Kidney glomerular epithelial cell (primary cell): Measurements from ENCODE around the gene CAPN8.
"Not testable (repeated sequence)": the region's sequence is repeated elsewhere in the genome, so short reads cannot be mapped to it uniquely, and the experiment has no call there.

Experiments
- DNase-seq: peaks from one replicate; lab custom pipeline; 2025; lab: John Stamatoyannopoulos, UW

Gene CAPN8

DNA sequence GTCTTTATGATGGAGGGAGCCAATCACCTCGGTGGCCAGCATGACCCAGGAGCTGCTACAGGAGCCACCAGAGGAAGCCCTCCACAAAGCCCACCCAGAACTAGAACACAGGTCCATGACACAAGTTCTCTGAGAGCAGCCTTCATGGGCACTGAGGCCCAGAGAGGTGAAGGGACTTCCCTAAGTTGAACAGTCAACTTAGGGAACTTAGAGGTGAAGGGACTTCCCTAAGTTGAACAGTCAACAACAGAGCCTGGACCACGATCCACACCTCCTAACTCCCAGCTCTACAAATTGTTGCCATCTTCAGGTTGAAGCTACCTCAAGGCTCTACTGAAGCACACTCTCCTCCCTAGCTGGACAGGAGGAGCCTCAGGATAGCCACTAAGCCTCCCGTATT lies 139.5 kb downstream of the CAPN8 start:
- no peak for DNase-seq

DNA sequence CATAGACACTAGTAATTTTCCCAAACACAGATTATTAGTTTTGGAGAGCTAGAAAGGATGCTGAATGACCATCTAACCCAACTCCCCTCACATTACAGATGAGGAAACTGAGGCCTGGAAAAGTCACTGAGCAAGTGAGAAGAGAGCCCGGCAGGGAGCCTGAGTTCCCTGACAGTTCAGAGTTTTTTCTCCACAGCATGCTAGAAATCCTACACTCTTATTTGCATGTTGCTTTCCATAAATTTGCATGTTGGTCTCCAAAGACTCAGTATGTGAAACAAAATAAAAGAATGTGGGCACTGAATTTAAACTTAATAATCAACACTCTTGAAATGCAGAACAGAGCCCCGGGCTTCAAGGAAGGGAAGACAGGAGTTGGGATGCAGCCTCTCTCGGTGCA lies 140.0 kb downstream of the CAPN8 start:
- no peak for DNase-seq

DNA sequence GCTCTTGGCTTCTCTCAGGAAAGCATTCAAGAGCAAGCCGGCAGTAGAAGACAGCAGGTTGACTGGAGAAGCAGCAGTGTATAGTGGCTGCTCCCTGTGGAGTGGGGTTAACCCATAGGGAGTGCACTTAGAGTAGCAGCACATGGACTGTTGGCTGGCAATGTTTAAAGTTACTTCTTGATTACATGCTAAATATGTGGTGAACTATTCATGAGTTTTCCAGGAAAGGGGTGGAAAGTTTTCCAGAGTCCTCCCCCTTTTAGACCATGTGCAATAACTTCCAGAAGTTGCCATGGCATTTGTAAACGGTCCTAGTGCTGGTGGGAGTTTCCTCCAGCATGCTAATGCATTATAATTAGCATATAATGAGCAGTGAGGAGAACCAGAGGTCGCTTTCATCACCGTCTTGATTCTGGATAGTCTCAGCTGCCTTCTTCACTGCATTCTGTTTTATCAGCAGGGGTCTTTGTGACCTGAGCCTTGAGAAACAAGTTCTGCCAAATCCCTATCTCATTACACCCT lies 140.5 kb downstream of the CAPN8 start:
- no peak for DNase-seq

DNA sequence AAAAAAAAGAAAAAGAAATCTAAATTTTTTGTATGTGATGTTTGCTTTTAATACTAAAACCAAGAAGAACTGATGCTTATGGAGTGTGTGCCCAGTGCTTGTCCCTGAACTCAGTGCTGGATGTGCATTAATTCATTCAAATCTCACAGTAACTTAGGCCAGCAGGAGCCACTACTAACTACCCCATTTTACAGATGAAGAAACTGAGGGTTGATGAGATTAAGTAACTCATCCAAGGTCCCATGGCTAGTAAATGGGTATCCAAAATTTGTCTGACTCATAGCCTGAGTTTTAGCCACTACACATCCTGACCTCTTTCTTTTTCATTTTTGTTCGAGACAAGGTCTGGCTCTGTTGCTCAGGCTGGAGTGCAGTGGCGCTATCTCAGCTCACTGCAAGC lies 144.4 kb downstream of the CAPN8 start:
- no peak for DNase-seq

DNA sequence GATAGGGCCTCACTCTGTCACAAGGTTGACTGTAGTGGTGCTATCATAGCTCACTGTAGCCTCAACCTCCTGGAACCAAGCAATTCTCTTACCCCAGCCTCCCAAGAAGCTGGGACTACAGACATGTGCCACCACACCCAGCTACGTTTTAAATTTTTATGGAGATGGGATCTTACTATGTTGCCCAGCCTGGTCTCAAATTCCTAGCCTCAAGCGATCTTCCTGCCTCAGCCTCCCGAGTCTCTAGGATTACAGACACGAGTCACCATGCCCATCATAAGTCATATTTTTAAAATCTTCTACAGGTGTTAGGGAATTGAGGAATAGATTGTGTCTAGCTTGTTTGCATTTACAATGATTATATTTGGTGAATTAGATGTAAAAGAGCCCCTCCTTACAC lies 145.3 kb downstream of the CAPN8 start:
- DNase-seq, result no peak

DNA sequence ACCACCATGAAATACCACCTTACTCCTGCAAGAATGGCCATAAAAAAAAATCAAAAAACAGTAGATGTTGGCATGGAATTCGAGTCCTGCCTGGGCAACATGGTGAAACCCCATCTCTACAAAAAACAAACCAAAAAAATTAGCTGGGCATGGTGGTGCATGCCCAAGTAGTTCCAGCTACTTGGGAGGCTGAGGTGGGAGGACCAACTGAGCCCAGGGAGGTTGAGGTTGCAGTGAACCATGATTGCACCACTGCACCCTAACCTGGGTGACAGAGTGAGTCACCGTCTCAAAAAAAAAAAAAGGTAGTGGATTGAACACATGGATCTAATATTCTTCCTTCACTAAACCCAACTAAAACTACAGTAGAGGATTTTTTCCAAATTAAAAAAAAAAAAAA lies 146.4 kb downstream of the CAPN8 start:
- DNase-seq, result no peak

DNA sequence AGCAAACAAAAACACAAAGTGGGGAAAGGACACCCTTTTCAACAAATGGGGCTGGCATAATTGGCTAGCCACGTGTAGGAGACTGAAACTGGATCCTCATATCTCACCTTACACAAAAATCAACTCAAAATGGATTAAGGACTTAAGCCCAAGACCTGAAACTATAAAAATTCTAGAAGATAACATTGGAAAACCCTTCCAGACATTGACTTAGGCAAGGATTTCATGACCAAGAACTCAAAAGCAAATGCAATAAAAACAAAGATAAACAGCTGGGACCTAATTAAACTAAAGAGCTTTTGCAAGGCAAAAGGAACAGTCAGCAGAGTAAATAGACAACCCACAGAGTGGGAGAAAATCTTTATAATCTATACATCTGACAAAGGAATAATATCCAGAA lies 146.9 kb downstream of the CAPN8 start:
- DNase-seq, result not testable (repeated sequence)

DNA sequence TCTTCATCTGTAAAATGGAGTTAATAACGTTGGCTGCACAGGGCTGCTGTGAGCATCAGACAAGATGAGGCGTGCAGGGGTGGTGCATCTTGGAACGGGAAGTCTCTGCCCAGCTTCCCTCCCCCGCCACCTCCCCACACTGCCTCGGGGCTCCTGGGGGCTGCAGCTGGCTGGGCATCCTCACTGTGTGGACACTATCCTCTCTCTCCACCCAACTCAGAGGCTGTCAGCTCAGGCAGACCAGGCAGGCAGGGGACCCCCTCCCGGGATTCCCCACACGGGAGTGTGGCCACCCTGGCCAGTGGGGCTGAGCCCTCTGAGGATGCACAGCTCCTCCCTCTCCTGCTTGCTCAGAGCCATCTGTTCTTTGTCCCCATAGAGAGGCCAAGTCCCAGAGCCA lies 149.6 kb downstream of the CAPN8 start:
- DNase-seq, result no peak

DNA sequence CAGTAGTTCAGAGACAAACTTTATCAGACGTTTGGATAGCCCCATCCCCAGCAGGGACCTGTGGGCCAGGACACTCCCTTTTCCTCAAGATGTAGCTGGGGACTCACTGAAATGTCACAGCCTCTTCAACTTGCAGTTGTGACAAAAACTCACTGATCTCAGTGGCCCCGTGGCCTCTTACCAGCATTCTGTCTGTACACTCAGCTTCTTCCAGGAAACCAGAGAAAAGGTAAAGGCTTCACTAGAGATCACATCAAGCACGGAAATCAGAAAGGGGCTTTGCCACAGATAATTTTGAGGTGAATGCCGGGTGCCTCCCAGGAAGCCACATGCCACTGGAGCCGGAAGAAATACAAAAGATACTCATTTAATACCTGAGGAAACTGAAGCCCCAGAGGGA lies 150.1 kb downstream of the CAPN8 start:
- no peak for DNase-seq

DNA sequence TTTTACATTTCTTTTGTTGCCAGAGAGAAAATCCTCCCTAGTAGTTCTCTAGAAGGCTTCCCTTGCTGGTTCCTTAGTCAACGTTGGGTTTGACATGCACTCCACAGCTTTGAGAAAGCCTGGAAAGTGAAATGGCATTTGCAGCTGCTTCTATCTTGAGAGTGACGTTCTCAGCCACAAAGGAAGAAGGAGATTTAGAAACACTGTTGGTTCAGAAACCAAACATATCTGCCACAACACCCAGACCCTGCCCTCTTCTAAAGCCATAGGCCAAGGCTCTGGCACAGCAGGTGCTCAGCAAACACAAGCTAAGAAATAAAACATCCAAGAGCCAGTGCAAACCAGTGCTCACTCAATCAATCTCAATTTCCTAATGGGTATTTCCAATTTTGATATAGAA lies 150.9 kb downstream of the CAPN8 start:
- DNase-seq, result no peak

DNA sequence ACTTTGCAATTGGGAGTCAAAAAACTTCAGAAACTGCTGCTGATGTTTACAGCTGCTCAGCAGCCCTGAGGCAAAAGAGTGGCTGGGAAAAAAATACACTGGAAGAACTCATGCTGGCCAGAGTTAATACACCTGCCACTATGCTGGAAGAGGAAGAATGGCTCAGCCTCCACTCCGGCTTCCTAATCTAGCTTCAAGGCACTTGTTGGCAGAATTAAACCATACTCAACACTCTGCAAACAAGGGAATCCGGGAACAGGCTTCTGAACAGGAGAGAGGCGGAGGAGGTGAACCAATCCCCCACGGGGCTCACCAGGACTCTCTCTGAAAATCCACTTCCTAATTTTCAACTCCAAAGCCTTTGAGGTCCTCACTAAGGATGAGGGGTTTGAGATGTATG lies 152.2 kb downstream of the CAPN8 start:
- no peak for DNase-seq

DNA sequence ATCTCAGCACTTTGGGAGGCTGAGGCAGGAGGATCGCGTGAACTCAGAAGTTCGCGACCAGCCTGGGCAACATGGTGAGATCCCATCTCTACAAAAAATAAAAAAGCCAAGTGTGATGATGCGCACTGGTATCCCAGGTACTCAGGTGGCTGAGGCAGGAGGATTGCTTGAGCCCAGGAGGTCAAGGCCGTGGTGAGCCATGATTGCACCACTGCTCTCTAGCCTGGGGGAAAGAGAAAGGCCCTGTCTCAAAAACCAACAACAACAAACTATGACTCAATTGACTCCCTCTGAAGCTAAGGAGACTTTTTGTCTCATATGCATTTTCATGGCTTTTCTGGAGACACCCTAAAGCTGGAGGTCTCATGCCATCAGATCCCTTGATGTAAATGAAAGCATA lies 153.4 kb downstream of the CAPN8 start:
- no peak for DNase-seq

DNA sequence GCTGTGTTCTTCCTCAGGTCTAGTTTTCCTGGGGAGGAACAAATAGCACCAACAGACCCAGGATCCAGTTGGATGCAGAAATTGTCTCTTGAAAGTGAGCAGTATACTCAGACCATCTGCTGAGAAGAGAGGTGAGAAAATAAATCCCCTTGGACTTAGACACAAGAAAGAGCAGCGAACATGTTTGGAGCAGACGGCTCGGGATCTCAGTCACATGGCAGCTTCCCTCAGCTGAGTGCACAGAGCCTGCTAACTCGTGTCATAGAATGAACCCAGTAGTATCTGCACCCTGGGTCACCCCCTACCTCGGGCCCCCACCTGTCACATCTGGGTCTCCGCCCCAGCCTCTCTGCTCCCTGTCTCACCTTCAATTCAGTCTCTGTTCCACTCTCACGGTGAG lies 156.7 kb downstream of the CAPN8 start:
- no peak for DNase-seq

DNA sequence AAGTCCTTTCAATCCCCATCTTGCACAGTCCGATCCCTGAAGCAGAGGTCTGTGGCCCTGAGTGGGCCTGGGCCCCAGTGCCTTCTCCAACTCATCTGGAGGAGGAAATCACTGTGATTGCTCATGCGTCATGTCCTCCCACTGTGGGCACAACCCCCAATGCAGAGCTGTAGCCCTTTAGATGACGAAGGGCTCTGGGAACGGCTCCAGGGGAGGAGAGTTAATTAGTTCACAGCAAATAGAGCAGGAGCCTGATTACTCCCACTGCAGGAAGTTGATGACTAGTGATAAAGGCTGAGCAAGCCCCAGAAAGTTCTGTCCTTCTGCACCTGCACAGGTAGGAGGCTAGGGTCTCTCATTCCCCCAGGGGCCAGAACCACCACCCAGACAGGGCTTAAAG lies 160.8 kb downstream of the CAPN8 start:
- peak; percentile 96 for DNase-seq

DNA sequence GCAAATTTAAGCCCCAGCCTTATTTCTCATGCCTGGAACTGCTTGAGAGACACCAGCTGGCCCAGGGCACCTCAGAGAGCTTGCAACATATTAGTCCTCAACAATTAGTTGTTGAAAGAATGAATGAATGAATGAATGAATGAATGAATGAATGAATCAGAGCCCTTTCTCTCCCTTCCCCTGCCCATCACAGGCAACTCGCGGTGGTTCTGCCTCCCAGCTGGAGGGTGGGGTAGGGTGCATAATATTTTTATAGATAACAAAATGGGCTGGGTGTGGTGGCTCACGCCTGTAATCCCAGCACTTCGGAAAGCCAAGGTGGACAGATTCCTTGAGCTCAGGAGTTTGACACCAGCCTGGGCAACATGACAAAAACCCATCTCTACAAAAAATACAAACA lies 162.2 kb downstream of the CAPN8 start:
- no peak for DNase-seq

DNA sequence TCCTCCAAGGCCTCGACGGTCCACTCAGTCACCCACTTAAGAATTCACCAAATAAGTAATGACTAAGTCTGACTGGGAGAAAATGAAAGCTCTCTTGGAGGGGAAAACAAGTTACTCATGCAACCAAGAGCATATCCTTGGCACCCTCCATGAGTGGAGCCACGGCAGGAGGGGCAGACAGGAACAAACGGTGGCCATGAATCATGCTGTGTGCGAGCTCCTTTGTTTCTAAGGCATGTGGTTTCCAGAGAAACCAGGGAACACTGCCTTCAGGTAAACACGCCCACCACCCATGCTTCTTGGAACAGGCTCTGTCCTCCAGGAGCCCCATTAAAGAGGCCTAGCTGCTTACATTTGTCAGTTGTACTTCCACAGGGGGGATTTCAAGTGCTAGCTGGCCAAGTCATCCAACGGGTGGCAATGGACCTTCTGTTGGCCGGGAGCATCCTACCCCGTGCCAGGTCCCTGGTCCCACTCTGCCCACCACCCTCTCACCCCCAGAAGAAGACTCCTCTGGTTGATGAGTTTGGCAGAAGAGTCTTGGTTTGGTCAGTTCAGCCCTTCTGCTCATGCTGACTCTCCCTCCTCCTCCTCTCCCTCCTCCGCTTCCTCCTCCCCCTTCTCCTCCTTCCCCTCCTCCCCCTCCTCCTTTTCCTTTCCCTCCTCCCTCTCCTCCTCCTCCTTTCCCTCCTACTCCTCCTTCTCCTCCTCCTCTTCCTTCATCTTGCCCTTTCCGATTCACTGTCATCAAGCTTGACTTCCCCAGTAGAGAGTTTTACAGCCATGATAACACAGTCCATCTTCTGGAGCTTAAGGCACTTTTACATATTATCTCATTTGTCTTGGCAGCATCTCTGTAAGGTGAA lies 164.7 kb downstream of the CAPN8 start:
- DNase-seq, result peak; percentile 98

DNA sequence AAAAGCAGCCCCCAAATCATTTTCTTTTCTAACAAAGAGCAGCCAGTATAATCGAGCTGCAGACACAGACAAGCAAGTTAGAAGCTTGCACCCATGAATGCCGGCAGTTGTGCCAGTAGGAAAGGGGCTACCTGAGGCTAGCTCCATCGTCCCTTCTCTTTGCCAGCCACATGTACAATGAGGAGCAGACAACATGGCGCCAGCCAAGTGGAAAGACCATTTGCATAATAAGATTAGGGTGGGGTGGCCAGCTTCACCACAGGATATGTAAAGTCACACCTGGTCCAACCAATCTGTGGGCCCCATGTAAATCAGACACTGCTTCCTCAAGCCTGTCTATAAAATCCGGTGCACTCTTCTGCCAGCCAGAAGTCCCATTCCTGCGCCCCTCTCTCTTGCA lies 168.6 kb downstream of the CAPN8 start:
- DNase-seq, result no peak

DNA sequence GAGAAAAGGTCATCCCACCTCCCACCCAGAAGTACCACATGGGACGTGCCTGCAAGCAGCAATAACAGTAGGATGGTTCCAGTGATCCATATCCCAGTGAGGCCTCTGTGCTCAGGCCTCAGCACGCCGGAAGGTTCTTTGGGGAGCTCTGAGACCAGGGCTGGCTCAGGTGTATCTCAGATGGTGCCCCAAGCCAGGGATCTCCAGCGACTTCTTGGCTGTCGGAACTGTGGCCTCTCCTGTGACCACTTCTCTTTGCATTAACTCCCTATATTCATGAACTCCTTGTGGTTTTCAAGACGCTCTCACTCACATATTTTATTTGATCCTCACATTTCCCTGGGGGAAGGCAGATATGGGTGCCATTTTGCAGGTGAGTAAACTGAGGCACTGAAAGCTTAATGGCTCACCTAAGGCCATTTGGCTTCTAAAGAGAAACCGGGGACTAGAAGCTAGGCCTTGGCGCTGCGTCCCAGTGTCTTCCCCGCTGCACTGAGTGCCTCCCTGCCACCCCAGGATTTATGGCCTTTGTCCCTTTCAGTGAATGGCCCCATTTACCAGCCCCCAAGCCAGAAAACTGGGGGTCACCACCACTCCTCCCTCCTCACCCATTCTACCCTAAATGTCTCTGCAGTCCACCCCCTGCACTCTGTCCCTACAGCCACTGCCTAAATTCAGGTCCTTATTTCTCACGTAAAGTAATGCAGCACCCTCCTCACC lies 170.4 kb downstream of the CAPN8 start:
- no peak for DNase-seq

DNA sequence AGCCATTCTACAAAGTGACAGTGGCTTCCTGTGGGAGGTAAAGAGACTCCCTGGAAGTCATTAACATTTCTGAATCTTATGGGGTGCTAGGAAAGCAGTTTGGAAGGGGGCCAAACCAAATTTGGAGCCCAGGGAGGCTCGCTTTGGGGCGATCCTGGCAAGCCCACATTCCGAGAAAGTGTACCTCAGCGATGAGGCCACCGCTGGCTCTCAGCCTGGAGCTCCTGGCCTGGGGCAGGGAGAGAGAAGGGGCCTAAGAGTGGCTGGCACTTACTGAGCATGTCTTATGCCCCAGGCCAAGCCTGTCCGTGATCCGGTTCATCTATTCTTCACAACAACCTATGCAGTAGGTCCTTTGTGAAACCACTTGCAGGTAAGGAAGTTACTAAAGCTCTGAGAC lies 173.5 kb downstream of the CAPN8 start:
- DNase-seq, result no peak
